CD4-positive, alpha-beta T cell treated with Interleukin-2 at 100 ng/mL for 4 hours (primary cell): ENCODE results near the gene NUBP2.

Experiments used
- DNase-seq: peaks from one replicate; pipeline ENCODE4 v3.0.0-alpha.2; 2020; ENCODE audit warnings: low spot score

NUBP2 gene, protein sequence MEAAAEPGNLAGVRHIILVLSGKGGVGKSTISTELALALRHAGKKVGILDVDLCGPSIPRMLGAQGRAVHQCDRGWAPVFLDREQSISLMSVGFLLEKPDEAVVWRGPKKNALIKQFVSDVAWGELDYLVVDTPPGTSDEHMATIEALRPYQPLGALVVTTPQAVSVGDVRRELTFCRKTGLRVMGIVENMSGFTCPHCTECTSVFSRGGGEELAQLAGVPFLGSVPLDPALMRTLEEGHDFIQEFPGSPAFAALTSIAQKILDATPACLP

DNA sequence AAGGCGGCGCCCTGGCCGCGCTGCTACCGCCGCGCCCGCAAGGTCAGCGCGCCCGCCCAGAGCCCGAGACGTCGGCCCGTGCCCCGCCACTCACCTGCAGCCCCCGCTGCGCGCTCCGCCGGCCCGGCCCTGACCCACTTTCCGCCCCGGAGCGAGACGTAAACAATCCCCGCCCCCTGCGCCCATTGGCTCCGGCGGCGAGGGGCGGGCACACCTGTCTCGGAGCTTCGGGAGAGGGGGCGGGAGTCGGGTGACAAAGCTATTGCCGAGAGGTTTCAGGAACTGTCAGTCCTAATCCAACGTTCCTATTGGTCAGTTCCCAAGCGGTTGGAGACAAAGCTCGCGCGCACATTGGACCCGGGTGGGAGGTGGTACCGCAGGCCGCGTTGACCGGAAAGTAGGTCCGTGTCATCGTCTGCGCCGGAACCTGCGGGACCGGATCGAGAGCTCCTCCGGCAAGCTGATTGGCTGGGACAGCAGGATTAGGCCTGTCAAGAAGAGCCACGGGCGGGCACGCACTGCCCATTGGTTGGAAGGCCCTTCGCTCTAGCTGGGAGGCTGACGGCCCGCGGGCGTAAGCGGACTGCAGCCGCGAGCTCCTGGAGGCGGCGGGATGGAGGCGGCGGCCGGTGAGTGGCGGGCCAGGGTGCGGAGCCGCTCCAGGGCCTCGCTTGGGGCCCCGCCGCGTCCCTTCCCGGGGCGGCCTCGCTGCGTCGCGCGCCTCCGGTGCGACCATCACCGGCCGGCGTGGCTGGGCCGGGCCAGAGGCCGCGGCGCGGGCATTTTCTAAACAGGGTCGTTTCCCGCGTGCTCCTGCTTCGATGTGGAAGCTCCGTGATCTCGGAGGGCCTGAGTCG is at the start of gene NUBP2, which contains the start of gene SPSB3:
Gene NUBP2, plus strand, starts transcription at position 553 of the 857 bp plus-strand sequence. Its CDS starts 61 bp downstream, at position 614.
Gene SPSB3, minus strand, starts transcription at position 164 of the 857 bp plus-strand sequence. CDS start 1,088 bp downstream, outside the sequence.
- DNase-seq, result peak; percentile 100

DNA sequence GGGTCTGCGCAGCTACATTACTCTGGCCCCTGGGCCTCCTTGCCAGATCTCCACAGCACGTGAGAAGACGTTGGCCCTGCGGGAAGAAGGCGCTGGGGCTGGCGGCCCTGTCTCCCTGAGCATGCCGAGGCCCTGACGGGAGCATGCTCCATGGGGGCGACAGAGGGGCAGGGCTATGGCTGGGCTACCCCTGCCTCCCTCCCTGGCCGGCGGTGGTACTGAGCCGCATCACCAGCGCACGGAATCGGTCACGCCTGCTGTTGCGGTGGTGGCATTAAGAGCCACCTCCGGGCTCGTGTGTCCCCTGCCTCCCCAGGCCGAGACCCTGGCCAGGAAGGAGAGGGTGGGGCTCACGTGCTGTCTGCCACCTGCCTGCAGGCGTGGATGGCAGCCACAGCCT is 48.6 kb upstream of the NUBP2 start:
- no peak for DNase-seq

DNA sequence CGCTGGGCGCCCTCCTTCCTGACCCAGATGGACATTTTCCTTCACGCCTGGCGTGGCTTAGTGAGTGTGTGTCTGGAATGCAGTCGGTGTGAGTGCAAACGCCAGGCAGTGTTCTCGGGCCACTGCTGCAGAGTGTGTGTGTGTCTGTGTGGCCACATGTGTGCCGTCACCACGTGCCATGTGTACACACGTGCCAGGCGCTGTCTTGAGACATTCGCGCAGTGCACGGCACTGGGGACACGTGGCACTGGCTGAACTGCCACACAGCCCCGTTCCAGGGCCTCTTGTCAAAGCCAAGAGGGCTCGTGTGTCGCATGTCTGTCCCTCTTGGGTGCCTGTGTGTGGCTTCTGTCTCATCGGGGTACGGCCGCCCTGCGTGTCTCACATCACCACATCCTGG is 47.9 kb upstream of the NUBP2 start:
- DNase-seq, result no peak

DNA sequence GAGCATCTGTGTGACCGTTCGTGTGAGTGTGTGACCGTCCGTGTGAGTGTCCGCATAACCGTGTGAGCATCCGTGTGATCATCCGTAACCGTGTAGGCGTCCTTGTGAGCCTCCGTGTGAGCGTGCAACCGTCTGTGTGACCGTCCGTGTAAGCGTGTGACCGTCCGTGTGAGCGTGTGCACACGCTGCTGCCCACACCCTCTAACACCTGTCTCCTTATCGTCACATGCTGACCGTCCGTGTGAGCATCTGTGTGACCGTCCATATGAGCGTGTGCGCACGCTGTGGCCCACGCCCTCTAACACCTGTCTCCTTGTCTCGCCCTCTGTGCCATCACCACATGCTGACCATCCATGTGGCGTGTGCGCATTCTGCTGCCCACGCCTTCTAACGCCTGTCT is 42.5 kb upstream of the NUBP2 start:
- no peak for DNase-seq

DNA sequence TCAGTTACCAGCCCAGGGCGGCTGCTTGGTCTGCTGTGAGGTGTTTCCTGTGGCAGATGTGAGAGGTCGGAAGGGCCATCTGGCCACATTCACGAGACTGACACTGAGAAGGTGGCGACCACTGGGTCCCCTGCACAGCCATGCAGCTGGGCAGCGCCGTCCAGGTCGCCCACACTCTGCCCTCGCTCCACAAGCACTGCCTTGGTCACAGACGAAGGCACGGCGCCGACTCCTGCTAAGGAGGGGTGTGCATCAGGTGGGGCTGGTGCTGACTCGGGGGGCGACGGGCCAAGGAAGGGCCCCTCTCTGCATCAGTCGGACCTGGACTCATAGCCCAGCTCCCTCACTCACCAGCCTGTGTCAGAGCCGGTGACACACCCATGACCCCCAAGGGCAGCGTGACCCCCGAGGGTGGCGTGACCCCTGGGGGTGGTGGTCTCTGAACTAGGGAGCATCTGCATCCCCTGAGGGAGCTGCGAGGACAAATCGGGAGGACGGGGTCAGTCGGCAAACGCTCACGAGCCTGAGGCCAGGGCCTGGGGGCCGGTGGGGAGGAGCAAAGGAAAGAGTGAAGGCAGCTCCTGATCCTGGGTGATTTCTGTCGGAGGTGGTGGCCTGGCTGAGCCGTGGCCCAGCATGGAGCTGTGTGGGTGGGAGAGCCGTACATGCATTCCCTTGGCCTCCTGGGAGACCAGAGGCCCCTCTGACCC is 41.8 kb upstream of the NUBP2 start:
- no peak for DNase-seq

DNA sequence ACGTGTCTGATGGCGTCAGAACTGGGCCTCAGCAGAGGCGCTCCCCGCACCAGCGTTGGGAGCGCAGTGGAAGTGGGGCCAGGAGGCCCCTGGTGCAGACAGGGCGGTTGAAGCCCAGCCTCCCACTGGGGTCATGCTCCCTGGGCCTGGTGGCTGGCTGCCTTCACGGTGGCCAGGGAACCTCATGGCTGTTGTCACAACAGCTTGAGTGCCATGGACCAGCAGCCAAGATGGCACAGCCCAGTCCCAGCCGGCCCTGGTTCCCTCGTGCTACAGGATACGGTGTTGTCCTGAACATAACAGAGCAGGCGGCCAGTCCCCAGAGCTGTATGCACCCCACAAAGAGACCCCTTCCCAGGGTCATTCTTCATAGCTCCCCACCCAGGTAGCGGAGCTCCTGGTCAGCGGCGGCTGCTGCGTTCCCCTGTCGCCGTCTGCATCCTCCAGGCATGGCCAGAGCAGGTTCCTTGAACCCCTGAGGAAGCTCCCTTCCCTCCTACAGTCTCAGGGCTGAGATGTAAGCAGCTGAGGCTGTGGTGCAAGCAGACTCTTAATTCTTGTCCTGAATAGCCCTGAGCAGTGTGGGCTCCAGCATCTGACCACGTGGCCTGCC is 41.1 kb upstream of the NUBP2 start:
- DNase-seq, result no peak

DNA sequence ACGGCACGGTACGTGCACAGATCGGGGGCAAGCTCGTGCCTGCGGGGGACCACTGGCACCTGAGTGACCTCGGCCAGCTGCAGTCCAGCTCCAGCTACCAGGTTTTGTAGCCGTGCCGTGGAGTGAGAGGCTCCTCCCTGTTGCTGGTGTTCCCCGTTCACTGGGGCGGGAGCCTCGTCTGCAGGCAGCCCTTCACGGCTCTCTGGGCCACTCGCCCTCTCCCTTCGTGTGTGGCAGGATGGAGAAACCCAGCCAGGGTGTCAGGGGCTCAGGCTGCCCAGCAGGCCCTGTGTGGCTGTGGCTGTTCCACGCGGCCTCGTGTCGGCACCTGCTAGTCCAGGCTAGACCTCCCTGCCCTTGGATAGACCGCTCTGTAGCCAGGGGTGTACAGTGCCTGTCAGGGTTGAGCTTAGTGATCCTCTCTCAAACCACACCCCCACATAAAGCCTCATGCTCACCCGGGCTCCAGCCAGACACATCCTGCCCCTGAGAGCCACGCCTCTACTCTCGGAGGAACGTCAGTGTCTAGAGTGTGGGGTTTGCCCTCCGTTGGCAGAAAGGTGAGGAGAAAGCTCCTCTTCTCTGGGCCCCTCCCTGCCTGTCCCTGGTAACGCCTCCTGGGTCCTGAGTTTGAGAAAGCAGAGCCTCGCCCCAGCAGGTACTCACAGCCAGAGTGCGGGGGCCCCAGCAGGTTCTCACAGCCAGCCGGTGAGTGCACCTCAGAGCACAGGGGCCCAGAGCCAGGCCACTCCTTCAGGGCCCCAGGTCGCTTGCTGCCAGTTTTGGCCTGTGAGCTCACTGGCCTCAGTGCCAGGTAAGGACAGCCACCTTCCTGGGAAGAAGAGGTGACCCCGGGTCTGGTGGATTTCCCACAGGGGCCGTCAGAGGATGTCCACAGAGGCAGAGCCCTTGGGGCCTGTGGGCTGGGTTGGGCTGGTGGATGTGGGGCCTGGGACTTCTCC is 39.1 kb upstream of the NUBP2 start:
- no peak for DNase-seq

DNA sequence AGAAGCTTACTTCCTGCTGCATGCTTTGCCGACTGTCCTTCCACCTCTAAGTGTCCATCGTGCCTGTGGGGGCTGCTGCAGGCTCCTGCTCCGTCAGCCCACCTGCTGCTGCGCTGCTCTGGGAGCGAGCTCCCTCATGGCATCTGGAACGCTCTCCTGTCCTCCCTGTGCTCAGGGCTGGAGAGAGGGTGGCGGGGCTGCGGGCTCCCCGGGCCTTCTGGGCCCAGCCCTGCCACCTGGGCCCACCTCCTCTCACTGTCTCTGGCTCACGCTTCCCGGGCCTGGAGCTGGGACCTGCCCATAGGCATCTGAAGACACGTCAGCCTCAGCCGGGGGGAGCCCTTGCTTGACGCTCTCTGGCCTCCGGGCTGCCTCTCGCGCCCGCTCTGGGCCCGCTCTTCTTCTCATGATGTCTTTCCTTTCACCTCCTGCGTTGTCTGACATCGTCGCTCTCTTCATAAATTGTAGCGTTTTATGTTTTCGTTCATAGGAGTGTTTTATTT is 38.4 kb upstream of the NUBP2 start:
- DNase-seq, result no peak

DNA sequence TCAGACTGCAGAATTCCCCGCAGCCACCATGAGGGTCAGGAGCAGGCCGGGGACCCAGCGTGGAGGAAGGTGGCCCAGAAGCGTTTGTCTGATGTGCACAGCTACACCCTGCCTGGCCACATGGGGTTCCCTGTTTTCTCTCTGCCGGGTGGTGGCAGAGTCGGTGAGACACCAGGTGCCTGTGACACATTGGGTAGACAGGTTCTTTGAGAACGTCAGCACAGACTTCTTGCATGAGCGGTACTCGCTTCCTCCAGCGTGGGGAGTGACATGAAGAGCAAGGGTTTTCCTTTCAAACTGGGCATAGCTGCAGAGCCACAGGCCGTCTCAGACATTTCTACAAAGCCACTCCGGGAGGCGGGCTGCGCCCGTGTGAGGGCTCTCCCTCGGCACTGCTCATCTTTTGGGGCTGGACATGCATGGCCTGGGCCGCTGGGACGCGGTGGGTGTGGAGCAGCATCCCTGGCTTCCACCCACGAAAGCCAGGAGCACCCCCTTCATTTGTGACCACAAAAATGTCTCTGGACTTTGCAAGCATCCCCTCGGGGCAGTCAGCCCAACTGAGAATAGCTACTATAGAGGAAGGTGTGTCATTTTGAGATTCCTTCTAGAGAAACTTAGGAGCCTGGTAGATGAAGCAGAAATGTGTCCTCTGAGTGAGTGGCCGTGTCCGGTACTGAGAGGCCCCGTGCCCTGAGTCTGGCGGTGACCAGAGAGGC is 37.4 kb upstream of the NUBP2 start:
- DNase-seq, result no peak

DNA sequence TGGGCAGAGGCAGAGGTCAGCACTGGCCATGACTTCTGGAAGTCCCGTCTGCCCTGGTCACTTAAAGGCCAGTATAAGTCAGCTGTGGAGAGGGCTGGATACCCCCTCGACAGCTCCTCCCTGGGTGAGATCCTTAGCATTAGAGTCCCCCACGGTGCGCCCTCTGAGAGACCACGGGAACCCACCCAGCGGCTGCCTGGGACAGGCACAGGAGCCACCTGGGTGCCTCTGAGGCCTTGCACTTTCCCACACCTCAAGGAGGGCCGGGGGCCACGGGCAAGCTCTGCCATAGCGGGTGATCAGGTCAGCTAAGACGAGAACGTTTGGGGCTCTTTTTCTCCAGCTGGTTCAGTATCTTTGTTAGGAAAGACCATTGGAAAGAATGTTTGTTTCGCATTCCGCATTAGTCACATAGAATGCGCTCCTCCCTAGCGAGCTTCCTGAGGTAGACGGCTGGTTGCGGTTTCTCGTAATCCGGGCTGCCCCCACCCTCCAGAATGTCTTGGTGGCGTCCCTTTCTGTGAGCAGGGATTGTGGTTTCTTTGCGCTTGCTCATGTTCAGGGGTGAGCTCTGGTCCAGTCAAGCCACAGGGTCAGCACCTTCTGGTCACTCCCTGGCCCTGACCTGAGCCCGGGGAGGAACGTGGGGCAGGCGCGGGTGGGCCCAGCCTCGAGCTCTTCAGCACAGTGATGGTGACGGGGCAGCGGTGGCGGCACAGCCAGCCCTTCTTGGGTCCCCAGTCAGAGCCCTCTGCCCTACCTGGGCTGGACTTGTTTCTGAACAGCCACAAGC is 36.7 kb upstream of the NUBP2 start:
- DNase-seq, result no peak

DNA sequence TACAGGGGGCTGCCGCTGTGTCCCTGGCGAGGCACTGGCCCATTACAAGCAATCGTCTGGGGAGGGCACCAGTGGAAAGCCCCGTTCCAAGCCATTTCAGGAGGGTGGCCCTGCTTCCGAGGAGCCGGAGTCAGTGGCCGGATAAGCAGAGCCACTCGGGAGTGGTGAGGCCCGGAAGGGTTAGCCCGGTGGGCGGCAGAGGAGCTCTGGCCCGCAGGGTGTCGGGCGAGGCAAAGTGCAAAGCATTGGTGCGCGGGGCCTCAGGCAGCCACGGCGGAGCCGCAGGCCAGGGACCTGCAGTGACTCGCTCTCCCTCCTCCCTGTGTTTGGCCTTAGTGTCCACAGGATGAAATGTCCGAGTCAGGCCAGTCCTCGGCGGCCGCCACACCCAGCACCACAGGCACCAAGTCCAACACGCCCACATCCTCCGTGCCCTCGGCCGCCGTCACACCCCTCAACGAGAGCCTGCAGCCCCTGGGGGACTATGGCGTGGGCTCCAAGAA is 36.0 kb upstream of the NUBP2 start:
- DNase-seq, result no peak

DNA sequence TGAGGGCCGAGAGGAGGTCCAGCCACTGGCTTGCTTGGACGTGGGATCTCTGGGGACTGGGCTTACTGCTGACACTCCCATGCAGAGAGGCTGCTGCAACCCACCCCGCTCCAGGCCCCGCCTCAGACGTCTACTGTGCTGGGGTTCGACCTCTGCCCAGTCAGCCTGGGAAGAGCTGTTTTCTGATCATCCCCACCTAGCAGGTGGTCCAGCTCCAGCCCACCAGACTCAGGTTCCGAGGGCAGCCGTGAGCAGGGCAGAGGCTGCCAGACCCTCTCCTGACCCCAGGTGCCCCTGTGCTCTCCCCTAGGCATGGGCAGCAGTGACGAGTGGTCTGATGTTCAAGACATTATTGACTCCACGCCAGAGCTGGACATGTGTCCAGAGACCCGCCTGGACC is 34.8 kb upstream of the NUBP2 start:
- no peak for DNase-seq

DNA sequence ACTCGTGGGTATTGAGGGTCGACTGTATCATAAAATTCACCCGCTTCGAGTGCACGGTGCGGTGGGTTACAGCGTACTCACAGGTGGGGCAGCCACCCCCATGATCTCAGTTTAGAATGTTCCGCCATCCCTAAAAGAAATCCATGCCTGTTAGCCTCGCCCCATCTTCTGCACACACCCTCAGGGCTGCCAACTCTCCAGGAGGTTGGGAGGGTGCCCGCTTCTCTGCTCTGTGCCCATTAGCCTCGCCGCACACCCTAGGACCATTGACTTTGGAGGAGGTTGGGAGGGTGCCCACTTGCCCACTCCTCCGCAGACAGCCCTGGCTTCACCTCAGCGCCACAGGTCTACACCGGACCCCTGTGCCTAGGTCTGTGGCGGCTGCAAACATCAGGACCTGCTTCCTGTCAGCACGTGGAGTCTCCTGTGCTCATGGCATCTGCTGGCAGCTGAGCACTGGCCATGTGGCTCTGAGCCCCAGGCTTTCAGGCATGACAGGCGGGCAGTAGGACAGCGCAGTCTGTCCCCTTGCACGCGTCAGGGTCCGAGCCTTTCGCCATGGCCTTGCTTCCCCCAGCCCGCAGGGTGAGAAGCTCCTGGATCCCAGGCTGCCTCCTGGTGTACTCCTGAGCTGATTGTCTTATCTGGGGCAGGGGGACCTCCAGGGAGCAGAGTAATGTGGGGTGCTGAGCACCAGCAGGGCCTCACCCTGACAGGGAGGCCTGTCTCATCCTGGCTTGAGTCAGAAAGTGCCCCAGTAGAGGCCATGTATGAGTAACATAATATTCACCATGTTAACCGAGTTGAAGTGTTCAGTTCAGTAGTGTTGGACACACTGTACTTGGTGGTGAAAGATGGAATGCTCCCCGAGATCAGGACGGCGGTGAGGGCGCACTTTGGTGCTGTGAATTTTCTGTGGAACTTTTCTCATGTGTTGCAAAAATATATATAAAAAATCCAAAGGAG is 33.3 kb upstream of the NUBP2 start:
- DNase-seq, result no peak

DNA sequence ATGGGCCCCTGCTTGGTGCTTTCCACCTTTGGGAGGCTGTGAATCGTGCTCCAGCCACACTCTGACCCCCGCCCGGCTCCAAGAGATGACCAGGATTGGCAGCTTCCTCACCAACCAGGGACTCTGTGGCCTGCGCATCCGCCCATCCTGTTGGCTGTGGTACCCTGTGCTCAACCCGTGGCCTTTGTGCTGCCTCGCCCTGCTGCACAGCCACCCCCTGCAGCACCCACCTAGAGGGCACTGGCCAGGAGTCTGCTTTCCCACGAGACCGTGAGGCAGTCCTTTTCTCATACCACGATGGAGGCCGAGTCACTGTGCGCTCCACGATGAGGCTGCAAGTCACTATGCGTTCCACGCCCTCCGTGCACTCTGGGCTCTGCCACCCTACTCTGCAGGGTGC is 30.8 kb upstream of the NUBP2 start:
- no peak for DNase-seq

DNA sequence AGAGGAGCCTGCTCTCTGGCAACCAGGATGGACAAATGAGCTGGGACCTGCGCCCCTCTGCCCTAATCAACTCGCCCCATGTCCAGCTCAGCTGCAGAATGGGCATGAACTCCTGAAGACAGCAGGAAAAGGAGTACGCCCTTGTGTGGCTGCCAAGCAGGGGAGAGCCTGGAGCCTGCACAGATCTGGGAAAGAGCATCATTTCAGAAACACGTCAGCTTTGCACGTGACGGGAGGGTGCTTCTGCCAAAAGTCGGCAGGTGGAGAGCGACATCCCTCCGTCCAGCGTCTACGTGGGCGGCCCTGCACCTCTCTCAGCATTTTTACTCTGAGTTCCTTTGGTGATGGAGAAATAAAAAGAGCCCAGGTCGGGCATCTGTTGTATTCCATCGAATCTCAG is 29.9 kb upstream of the NUBP2 start:
- DNase-seq, result no peak

DNA sequence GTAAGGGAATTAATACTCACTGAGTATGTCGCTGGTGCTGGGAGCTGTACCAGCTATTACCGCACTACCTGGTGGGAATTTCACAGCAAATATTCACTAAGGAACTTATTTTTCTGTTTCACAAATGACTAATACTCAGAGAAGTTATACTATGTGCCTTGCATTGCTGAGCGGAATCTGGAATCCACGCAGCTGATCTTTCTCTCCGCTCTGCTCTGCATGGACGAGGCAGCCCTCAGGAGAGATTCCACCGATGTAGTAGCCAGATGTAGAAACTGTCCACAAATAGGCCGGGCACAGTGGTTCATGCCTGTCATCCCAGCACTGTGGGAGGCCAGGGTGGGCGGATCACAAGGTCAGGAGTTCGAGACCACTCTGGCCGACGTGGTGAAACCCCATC is 28.6 kb upstream of the NUBP2 start:
- no peak for DNase-seq

DNA sequence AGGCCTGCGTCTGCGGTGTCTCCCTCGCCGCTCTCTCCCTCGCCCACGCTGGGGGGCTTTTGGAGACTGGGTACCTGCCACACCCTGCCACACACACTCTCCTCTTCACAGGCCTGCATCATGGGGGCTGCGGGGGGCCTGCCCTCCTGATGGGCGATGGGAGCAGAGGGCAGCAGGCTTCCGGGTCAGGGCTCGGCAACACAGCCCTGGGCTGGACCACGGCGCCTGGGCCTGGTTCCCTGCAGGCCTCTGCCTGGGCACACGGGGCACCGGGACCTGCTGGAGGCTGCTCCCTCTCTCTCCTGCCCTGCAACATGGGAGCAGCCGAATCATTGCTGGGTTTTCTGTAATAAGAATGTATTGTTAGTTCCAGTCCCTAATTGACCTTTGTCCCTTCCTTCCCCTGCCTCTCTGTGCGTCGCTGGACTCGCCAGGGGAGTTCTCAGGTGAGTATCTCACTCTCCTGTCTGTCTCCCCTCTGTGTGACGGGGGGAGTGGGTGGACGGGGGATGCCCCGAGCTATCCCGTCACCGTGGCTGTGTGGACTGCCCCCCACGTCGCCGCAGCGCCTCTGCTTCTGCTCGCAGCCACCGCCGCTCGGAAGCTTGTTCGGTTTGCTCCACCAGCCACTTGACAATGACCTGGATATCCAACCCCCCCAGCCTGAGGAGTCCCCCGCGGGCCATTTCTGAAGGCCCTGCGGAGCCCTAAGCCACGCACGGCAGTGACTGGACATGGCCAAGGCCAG is 24.9 kb upstream of the NUBP2 start:
- no peak for DNase-seq
